Liver (tissue), 3 donors: ENCODE results near the gene PNO1.

ENCODE experiments used
- FOXA1 ChIP-seq: IDR thresholded peaks from 2 replicates; pipeline ENCODE4 v1.6.1; 2016; ENCODE audit warnings: antibody characterized with exemption
- JUND ChIP-seq, 2 donors: IDR thresholded peaks; 2 replicates each; pipeline ENCODE4 v1.6.1; 2016; ENCODE audit warnings: antibody characterized with exemption in 2 of 2
- TAF1 ChIP-seq: conservative IDR thresholded peaks from 2 replicates; pipeline ENCODE4 v1.6.1; 2016; ENCODE audit warnings: antibody characterized with exemption, mild to moderate bottlenecking
- TF ChIP-seq, protein P1 (sequence below): IDR thresholded peaks from 2 replicates; pipeline ENCODE4 v1.6.1; 2016; ENCODE audit warnings: antibody characterized with exemption
- TF ChIP-seq, protein P2 (sequence below): fragments of 150-350 bp; IDR thresholded peaks from 2 replicates; pipeline ENCODE4 v1.5.1; 2017; ENCODE audit warnings: improper control_type of control experiment, low read depth, low read length; ENCODE audit not compliant: missing input control
- TF ChIP-seq, protein P3 (sequence below): IDR thresholded peaks from 2 replicates; pipeline ENCODE4 v1.6.1; 2016; ENCODE audit warnings: antibody characterized with exemption
- donor health status: healthy.
- donor health status: healthy.

DNA sequence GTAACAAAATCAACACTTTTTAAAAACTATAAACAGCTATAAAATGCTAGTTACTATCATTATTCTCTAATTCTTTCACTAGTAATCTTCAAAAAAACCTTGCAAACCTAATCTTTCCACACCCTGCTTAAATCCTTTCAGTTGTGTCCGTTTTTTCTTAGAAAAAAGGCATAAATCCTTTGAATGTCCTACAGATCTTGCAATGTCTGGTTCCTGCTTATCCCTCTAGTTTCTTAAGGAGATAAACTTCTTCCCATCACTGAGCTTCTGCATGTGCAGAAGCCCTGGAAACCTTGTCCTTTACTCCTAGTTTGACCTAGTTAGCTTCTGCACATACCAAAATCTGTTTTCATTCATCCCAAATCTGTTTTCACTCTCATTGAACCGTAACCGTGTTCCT is 1.3 kb upstream of the PNO1 start:
- TF ChIP-seq, protein P1, sequence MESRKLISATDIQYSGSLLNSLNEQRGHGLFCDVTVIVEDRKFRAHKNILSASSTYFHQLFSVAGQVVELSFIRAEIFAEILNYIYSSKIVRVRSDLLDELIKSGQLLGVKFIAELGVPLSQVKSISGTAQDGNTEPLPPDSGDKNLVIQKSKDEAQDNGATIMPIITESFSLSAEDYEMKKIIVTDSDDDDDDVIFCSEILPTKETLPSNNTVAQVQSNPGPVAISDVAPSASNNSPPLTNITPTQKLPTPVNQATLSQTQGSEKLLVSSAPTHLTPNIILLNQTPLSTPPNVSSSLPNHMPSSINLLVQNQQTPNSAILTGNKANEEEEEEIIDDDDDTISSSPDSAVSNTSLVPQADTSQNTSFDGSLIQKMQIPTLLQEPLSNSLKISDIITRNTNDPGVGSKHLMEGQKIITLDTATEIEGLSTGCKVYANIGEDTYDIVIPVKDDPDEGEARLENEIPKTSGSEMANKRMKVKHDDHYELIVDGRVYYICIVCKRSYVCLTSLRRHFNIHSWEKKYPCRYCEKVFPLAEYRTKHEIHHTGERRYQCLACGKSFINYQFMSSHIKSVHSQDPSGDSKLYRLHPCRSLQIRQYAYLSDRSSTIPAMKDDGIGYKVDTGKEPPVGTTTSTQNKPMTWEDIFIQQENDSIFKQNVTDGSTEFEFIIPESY, result no peak
- TF ChIP-seq, protein P2, sequence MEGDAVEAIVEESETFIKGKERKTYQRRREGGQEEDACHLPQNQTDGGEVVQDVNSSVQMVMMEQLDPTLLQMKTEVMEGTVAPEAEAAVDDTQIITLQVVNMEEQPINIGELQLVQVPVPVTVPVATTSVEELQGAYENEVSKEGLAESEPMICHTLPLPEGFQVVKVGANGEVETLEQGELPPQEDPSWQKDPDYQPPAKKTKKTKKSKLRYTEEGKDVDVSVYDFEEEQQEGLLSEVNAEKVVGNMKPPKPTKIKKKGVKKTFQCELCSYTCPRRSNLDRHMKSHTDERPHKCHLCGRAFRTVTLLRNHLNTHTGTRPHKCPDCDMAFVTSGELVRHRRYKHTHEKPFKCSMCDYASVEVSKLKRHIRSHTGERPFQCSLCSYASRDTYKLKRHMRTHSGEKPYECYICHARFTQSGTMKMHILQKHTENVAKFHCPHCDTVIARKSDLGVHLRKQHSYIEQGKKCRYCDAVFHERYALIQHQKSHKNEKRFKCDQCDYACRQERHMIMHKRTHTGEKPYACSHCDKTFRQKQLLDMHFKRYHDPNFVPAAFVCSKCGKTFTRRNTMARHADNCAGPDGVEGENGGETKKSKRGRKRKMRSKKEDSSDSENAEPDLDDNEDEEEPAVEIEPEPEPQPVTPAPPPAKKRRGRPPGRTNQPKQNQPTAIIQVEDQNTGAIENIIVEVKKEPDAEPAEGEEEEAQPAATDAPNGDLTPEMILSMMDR, result no peak
- TF ChIP-seq TAF1 (no peak), FOXA1 (no peak), JUND (IDR thresholded peaks at IDR 0.05) (no peak)
- TF ChIP-seq, protein P3, sequence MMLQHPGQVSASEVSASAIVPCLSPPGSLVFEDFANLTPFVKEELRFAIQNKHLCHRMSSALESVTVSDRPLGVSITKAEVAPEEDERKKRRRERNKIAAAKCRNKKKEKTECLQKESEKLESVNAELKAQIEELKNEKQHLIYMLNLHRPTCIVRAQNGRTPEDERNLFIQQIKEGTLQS, result no peak
